Caco-2 (cell line): Measurements from ENCODE around the gene TBC1D21. TPM values are rescaled to one million over a fixed set of nuclear protein-coding genes. Genes with fewer than 3 reads are reported as not detected.

Experiments
- BruUV-seq: library from RNA; stranded (reverse); fragments of 400-500 nt; replicated peaks from 2 replicates; lab custom pipeline; 2021; lab: Mats Ljungman, UMichigan
- CTCF ChIA-PET: fragments of 300-600 bp; sonication (Branson Sonifier 250); formaldehyde crosslinking; loops from one replicate; lab custom pipeline; 2022; ENCODE audit warnings: antibody characterized with exemption; lab: Charles Lee
- POLR2A ChIA-PET: fragments of 300-600 bp; sonication (Branson Sonifier 250); formaldehyde crosslinking; loops from one replicate; lab custom pipeline; 2022; ENCODE audit warnings: antibody characterized with exemption; lab: Charles Lee
- DNase-seq, 2 experiments: peaks; one replicate each; pipeline versions ENCODE4 v3.0.0 to v3.0.0-alpha.2; 2020 to 2022
- H3K27me3 ChIP-seq: replicated peaks from 2 replicates; pipeline ENCODE4 v1.6.0; 2011; ENCODE audit warnings: low read length; ENCODE audit not compliant: control insufficient read depth, insufficient read depth
- H3K36me3 ChIP-seq: 2 replicates; pipeline ENCODE4 v1.5.1; 2011; ENCODE audit warnings: low read length; ENCODE audit not compliant: control insufficient read depth, insufficient read depth
- H3K4me1 ChIP-seq: fragments of 250-450 bp; sonication (Bioruptor Pico); 2 replicates; pipeline ENCODE4 v1.5.1; 2020; ENCODE audit warnings: mild to moderate bottlenecking
- H3K4me3 ChIP-seq: 2 replicates; pipeline ENCODE4 v1.5.1; 2011; ENCODE audit warnings: low read depth, mild to moderate bottlenecking, control low read depth, low read length
- H3K9me3 ChIP-seq: fragments of 250-450 bp; sonication (Bioruptor Pico); 2 replicates; pipeline ENCODE4 v1.5.1; 2020; ENCODE audit warnings: mild to moderate bottlenecking, moderate library complexity
- H3K27ac Mint-ChIP-seq: one replicate; pipeline ENCODE4 v1.8.0; 2022; ENCODE audit warnings: mixed read lengths; ENCODE audit not compliant: unreplicated experiment
- H3K27me3 Mint-ChIP-seq: one replicate; pipeline ENCODE4 v1.8.0; 2022; ENCODE audit warnings: mixed read lengths; ENCODE audit not compliant: insufficient read depth, unreplicated experiment
- H3K36me3 Mint-ChIP-seq: one replicate; pipeline ENCODE4 v1.8.0; 2022; ENCODE audit warnings: mild to moderate bottlenecking, mixed read lengths; ENCODE audit not compliant: insufficient read depth, unreplicated experiment
- H3K4me1 Mint-ChIP-seq: one replicate; pipeline ENCODE4 v1.8.0; 2022; ENCODE audit warnings: low read depth, mixed read lengths; ENCODE audit not compliant: unreplicated experiment
- H3K4me3 Mint-ChIP-seq: one replicate; pipeline ENCODE4 v1.8.0; 2022; ENCODE audit warnings: mild to moderate bottlenecking, moderate library complexity, mixed read lengths; ENCODE audit not compliant: unreplicated experiment
- H3K9me3 Mint-ChIP-seq: one replicate; pipeline ENCODE4 v1.8.0; 2022; ENCODE audit warnings: mixed read lengths; ENCODE audit not compliant: unreplicated experiment
- CTCF ChIP-seq, 2 experiments: fragments of 200-600 bp in 1 of 2; IDR thresholded peaks; 1 replicate in 1 of 2; 2 replicates in 1 of 2; pipeline versions ENCODE4 v1.5.1 to v1.8.0; 2011 to 2022; ENCODE audit warnings: antibody characterized with exemption in 1 of 2, control low read depth in 1 of 2, inconsistent platforms in 1 of 2, low read depth in 1 of 2, low read length in 1 of 2, mild to moderate bottlenecking in 1 of 2, moderate library complexity in 1 of 2; ENCODE audit not compliant: insufficient read depth in 1 of 2, severe bottlenecking in 1 of 2, unreplicated experiment in 1 of 2
- intact Hi-C: fragments of 100-400 bp; cut with micrococcal nuclease; formaldehyde crosslinking; loops from one replicate; pipeline ENCODE4 v1.10.0; 2022; ENCODE audit not compliant: unreplicated experiment
- total RNA-seq: library from RNA; stranded (reverse); gene quantifications from 2 replicates; pipeline ENCODE4 v1.2.3, GENCODE V29; 2022

The TBC1D21 gene
- total RNA-seq, 1 experiment from 2014 or later = not detected

- Mint-ChIP-seq H3K27me3 (peaks cover 5% of the 10 kb centered on the region), H3K9me3 (peaks cover 11% of the 10 kb centered on the region), H3K27ac (no peak overlapping the region), H3K36me3 (no peaks in the 10 kb centered on the region), H3K4me3 (no peak overlapping the region), H3K4me1 (no peaks in the 10 kb centered on the region)
- TF ChIP-seq CTCF (IDR thresholded peaks at IDR 0.05; ENCODE audit: insufficient read depth in 1 of 2, low read depth in 1 of 2, low read length in 1 of 2, severe bottlenecking in 1 of 2, unreplicated experiment in 1 of 2) = peak; percentile 91 to 92
- H3K4me1 ChIP-seq = no peaks in the 10 kb centered on the region
- ChIA-PET POLR2A (no interaction called here), CTCF (interaction anchor here (5.2 kb wide), 1 partner anchor 34 kb away, joined by 31 read pairs; the partner anchor contains the start of gene TBC1D21)
- no peaks in the 10 kb centered on the region for H3K36me3 ChIP-seq
- BruUV-seq = no TSS peak
- H3K4me3 ChIP-seq = no peak overlapping the region
- H3K9me3 ChIP-seq = no peaks in the 10 kb centered on the region
- H3K27me3 ChIP-seq = no peaks in the 10 kb centered on the region
- DNase-seq = peak; percentile 70 to 83
- intact Hi-C loops = loop anchor here (1.0 kb wide), 1 partner anchor 34 kb away; no protein-coding TSS in a partner anchor
Observed at GRCh38 chr15:73908030-73908821, 34.9 kb downstream of the TBC1D21 start.

GRCh38 chr15:73908822-73909122 lies 35.4 kb downstream of the TBC1D21 start:
- no peak for TF ChIP-seq CTCF (IDR thresholded peaks at IDR 0.05; ENCODE audit: insufficient read depth in 1 of 2, low read depth in 1 of 2, low read length in 1 of 2, severe bottlenecking in 1 of 2, unreplicated experiment in 1 of 2)
- intact Hi-C loops = loop anchor here (1.0 kb wide), 1 partner anchor 34 kb away; no protein-coding TSS in a partner anchor
- no peaks in the 10 kb centered on the region for H3K4me1 ChIP-seq
- no peaks in the 10 kb centered on the region for H3K36me3 ChIP-seq
- ChIA-PET CTCF (interaction anchor here (5.2 kb wide), 1 partner anchor 35 kb away, joined by 31 read pairs; the partner anchor contains the start of gene TBC1D21), POLR2A (no interaction called here)
- Mint-ChIP-seq H3K36me3 (no peaks in the 10 kb centered on the region), H3K27me3 (peaks cover 3% of the 10 kb centered on the region), H3K27ac (no peak overlapping the region), H3K4me1 (no peaks in the 10 kb centered on the region), H3K4me3 (no peak overlapping the region), H3K9me3 (peaks cover 11% of the 10 kb centered on the region)
- H3K4me3 ChIP-seq = no peak overlapping the region
- no peaks in the 10 kb centered on the region for H3K9me3 ChIP-seq
- BruUV-seq = no TSS peak
- DNase-seq = no peak
- no peaks in the 10 kb centered on the region for H3K27me3 ChIP-seq

- Mint-ChIP-seq H3K27me3 (peaks cover 3% of the 10 kb centered on the region), H3K4me3 (no peak overlapping the region), H3K4me1 (no peaks in the 10 kb centered on the region), H3K36me3 (no peaks in the 10 kb centered on the region), H3K27ac (no peak overlapping the region), H3K9me3 (peaks cover 5% of the 10 kb centered on the region)
- ChIA-PET CTCF (interaction anchor here (1.6 to 5.2 kb wide), 2 partner anchors 9 to 36 kb away, joined by 3 to 31 read pairs; partner anchors contain the start of gene TBC1D21), POLR2A (no interaction called here)
- Histone ChIP-seq H3K4me3 (no peak overlapping the region), H3K9me3 (no peaks in the 10 kb centered on the region), H3K27me3 (no peaks in the 10 kb centered on the region), H3K4me1 (0 out of 2 replicates have a peak, but pooled peaks cover under 1% of the 10 kb centered on the region), H3K36me3 (no peaks in the 10 kb centered on the region)
- no peak for TF ChIP-seq CTCF (IDR thresholded peaks at IDR 0.05; ENCODE audit: insufficient read depth in 1 of 2, low read depth in 1 of 2, low read length in 1 of 2, severe bottlenecking in 1 of 2, unreplicated experiment in 1 of 2)
- BruUV-seq = no TSS peak
- intact Hi-C loops = no loop called here
- no peak for DNase-seq
Observed at GRCh38 chr15:73909651-73910050, 36.3 kb downstream of the TBC1D21 start.
